Natural killer cell (primary cell): ENCODE measurements around the gene IPPK. TPM values are rescaled to one million over a fixed set of nuclear protein-coding genes. Genes with fewer than 3 reads are reported as not detected.

Experiments
- ATAC-seq, 3 donors: fragments of 150-1000 bp in 2 of 3; fragments of 200-7000 bp in 1 of 3; cut with Tn5 transposase; 1 replicate in 1 of 3; 2 replicates in 2 of 3; pipeline ENCODE4 v1.10.0; 2021; ENCODE audit warnings: mild to moderate bottlenecking in 2 of 3, moderate library complexity in 2 of 3
- DNase-seq, 2 donors: peaks; one replicate each; pipeline versions ENCODE4 v3.0.0 to v3.0.0-alpha.2; 2013 to 2021; ENCODE audit warnings: mixed read lengths in 1 of 2
- H3K27ac ChIP-seq: one replicate; pipeline ENCODE4 v1.5.1; 2013; ENCODE audit warnings: mild to moderate bottlenecking, low read length
- H3K27me3 ChIP-seq: one replicate; pipeline ENCODE4 v1.6.1; 2013; ENCODE audit warnings: low read length; ENCODE audit not compliant: control insufficient read depth, insufficient read depth
- H3K36me3 ChIP-seq: one replicate; pipeline ENCODE4 v1.6.1; 2013; ENCODE audit warnings: low read length; ENCODE audit not compliant: control insufficient read depth, insufficient read depth
- H3K4me1 ChIP-seq: one replicate; pipeline ENCODE4 v1.6.1; 2013; ENCODE audit warnings: low read length; ENCODE audit not compliant: control insufficient read depth, insufficient read depth
- H3K4me3 ChIP-seq: one replicate; pipeline ENCODE4 v1.5.1; 2013; ENCODE audit warnings: low read length
- H3K9me3 ChIP-seq: one replicate; pipeline ENCODE4 v1.6.1; 2013; ENCODE audit warnings: low read length; ENCODE audit not compliant: control insufficient read depth, insufficient read depth
- H3K27ac Mint-ChIP-seq, 2 donors: one replicate each; pipeline ENCODE4 v1.8.0; 2022; ENCODE audit warnings: mild to moderate bottlenecking in 2 of 2, mixed read lengths in 2 of 2, moderate library complexity in 1 of 2
- H3K27me3 Mint-ChIP-seq, 2 donors: one replicate each; pipeline ENCODE4 v1.8.0; 2022; ENCODE audit warnings: low read depth in 2 of 2, mixed read lengths in 2 of 2
- H3K36me3 Mint-ChIP-seq: one replicate; pipeline ENCODE4 v1.8.0; 2022; ENCODE audit warnings: mixed read lengths
- H3K4me1 Mint-ChIP-seq, 2 donors: one replicate each; pipeline ENCODE4 v1.8.0; 2022; ENCODE audit warnings: mixed read lengths in 2 of 2
- H3K4me3 Mint-ChIP-seq: one replicate; pipeline ENCODE4 v1.8.0; 2022; ENCODE audit warnings: mild to moderate bottlenecking, moderate library complexity, mixed read lengths
- H3K9me3 Mint-ChIP-seq, 2 donors: one replicate each; pipeline ENCODE4 v1.8.0; 2022; ENCODE audit warnings: mixed read lengths in 2 of 2
- WGBS: methylation state at CpG from one replicate; pipeline ENCODE4 v1.1.7; 2013; ENCODE audit warnings: missing lambda C conversion rate; ENCODE audit not compliant: insufficient coverage; 5-methylcytosine and 5-hydroxymethylcytosine counted together
- intact Hi-C: fragments of 100-400 bp; cut with micrococcal nuclease; formaldehyde crosslinking; loops from one replicate; pipeline ENCODE4 v1.14.2; 2022
- total RNA-seq, 4 donors: library from RNA; stranded (reverse); fragments of 120-200 nt in 1 of 4; gene quantifications; one replicate each; pipeline versions ENCODE4 v1.2.3 to v1.2.4, GENCODE V29; 2013 to 2022
- TF ChIP-seq, protein P1 (sequence below): fragments of 200-600 bp; IDR thresholded peaks from one replicate; pipeline ENCODE4 v1.8.0; 2022; ENCODE audit warnings: antibody characterized with exemption

IPPK gene
- total RNA-seq, 3 donors from 2014 or later (not counting 1 experiment from before 2014, with no cell fraction given), result 4.9 to 9.2 (median 6.7) TPM

DNA sequence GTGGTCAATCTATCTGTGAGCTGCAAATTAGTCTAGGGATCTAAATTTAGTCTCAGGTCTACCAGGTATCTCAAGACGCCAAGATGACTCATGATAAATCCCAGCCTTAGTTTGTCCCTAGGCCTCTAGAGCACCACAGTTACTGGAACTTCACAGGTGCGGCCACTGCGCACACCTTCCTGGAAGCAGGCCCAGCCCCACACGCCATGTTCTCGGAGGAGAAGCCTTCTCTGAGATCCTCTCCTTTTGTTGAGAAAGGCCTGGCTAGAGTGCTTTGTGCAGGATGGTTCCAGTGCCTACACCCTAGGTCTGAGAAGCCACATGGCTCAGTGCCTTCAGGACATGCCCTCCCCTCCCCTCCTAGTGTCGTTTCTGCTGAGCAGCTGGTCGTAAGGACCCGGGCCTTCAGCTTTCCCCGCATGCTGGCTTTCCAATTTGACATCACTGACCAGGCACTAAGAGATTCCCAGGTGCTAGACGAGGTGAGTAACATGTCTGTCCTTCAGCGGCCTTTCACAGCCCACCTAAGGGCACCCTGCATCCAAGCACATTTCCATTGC is 51.9 kb downstream of the IPPK start:
- ATAC-seq, result no peak

DNA sequence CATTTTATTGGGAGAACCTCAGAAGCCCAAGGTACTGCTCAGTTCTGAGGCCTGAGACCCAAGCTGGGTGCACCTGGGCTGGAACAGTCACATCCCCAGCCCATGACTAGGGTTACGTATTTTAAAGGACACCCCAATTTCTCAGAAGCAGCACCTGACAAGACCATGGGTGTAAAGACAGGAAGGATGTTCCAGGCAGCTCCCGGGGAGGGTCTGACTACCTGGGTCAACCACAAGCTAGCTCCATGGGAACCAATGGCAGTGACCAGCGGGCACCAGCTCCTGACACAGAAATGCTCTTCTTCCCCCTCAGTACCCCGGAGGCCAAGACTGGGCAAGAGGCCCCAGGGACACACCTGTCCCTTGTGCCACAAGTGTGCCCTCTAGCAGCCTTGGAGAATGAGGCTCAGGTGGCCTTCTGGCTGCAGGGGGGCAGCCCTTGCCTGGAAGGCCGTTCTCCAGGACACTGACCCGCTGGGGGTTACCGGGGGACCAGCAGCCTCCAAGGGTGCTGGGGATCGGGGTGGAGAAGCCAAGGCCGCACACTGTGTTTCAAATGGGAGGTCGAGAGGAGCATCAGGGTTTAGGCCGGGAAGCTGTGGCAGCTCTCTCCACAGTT is 52.6 kb downstream of the IPPK start:
- intact Hi-C loops, result no loop called here
- TF ChIP-seq, protein P1, sequence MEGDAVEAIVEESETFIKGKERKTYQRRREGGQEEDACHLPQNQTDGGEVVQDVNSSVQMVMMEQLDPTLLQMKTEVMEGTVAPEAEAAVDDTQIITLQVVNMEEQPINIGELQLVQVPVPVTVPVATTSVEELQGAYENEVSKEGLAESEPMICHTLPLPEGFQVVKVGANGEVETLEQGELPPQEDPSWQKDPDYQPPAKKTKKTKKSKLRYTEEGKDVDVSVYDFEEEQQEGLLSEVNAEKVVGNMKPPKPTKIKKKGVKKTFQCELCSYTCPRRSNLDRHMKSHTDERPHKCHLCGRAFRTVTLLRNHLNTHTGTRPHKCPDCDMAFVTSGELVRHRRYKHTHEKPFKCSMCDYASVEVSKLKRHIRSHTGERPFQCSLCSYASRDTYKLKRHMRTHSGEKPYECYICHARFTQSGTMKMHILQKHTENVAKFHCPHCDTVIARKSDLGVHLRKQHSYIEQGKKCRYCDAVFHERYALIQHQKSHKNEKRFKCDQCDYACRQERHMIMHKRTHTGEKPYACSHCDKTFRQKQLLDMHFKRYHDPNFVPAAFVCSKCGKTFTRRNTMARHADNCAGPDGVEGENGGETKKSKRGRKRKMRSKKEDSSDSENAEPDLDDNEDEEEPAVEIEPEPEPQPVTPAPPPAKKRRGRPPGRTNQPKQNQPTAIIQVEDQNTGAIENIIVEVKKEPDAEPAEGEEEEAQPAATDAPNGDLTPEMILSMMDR, result no peak
- no peak overlapping the region for H3K27ac ChIP-seq
- no peaks in the 10 kb centered on the region for H3K4me1 ChIP-seq
- Mint-ChIP-seq H3K4me1 (no peaks in the 10 kb centered on the region), H3K4me3 (no peak overlapping the region), H3K36me3 (no peaks in the 10 kb centered on the region), H3K27ac (no peak overlapping the region), H3K27me3 (no peaks in the 10 kb centered on the region), H3K9me3 (no peaks in the 10 kb centered on the region)
- H3K4me3 ChIP-seq, result no peak overlapping the region
- no peak for DNase-seq
- no peaks in the 10 kb centered on the region for H3K9me3 ChIP-seq
- no peak for ATAC-seq
- no peaks in the 10 kb centered on the region for H3K27me3 ChIP-seq
- WGBS, result 96% methylated on average over 11 of the region's 11 CpGs
- peaks cover 52% of the 10 kb centered on the region for H3K36me3 ChIP-seq

More for the DNA sequence above, 51.9 kb downstream of the IPPK start:
- no peak overlapping the region for H3K27ac Mint-ChIP-seq
- Histone ChIP-seq H3K36me3 (peaks cover 49% of the 10 kb centered on the region), H3K27ac (no peak overlapping the region), H3K27me3 (no peaks in the 10 kb centered on the region), H3K9me3 (no peaks in the 10 kb centered on the region), H3K4me3 (no peak overlapping the region), H3K4me1 (no peaks in the 10 kb centered on the region)
- intact Hi-C loops, result no loop called here
- no peaks in the 10 kb centered on the region for H3K36me3 Mint-ChIP-seq
- no peak overlapping the region for H3K4me3 Mint-ChIP-seq
- 93% methylated on average over 11 of the region's 11 CpGs for WGBS
- H3K4me1 Mint-ChIP-seq, result no peaks in the 10 kb centered on the region
- H3K9me3 Mint-ChIP-seq, result no peaks in the 10 kb centered on the region
- TF ChIP-seq, protein P1, result no peak
- H3K27me3 Mint-ChIP-seq, result no peaks in the 10 kb centered on the region
- no peak for DNase-seq

DNA sequence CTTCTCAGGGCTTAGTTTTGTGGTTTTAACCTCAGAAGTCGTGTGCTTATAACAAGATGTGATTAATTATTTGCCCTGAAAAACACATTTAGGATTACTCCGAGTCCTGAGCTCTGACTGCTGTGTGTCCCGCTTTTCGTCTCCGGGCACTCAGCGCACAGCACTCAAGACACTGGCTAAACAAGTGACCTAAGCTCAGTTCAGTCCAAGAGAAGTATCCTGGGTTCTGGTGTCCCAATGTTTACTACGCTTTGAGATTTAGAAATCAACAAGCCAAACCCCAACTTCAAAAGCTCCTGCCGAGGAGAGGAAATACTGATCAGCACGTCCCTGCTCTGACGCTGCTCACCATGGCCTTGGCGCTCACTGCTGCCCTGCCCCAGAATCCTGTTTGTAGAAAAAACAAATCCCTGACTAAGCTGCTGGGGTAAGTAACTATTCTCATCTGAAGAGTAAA is 53.2 kb downstream of the IPPK start:
- H3K27ac ChIP-seq, result no peak overlapping the region
- H3K27me3 Mint-ChIP-seq, result no peaks in the 10 kb centered on the region
- peaks cover 58% of the 10 kb centered on the region for H3K36me3 ChIP-seq
- WGBS, result 93% methylated on average over 11 of the region's 11 CpGs
- H3K27me3 ChIP-seq, result no peaks in the 10 kb centered on the region
- no peaks in the 10 kb centered on the region for H3K9me3 ChIP-seq
- no peaks in the 10 kb centered on the region for H3K4me1 Mint-ChIP-seq
- no peak overlapping the region for H3K4me3 ChIP-seq
- no peak for DNase-seq
- H3K27ac Mint-ChIP-seq, result no peak overlapping the region
- no peaks in the 10 kb centered on the region for H3K9me3 Mint-ChIP-seq
- no peaks in the 10 kb centered on the region for H3K4me1 ChIP-seq
- no peak overlapping the region for H3K4me3 Mint-ChIP-seq
- intact Hi-C loops, result no loop called here
- H3K36me3 Mint-ChIP-seq, result no peaks in the 10 kb centered on the region
- ATAC-seq, result no peak
- TF ChIP-seq, protein P1, result no peak
